NCI-H82 (cell line): ENCODE results near the gene TMTC2.
A peak's percentile ranks its signal among the peaks of the same experiment; 100 is the strongest.
"Not testable (repeated sequence)": the region's sequence is repeated elsewhere in the genome, so short reads cannot be mapped to it uniquely, and the experiment has no call there.

ENCODE experiments used
- DNase-seq: peaks from one replicate; lab custom pipeline; 2025; lab: John Stamatoyannopoulos, UW

Gene TMTC2

GRCh38 chr12:83077041-83077440, 390.3 kb downstream of the TMTC2 start:
- no peak for DNase-seq

GRCh38 chr12:83082690-83083276, 396.1 kb downstream of the TMTC2 start:
- no peak for DNase-seq

- DNase-seq: no peak
Observed at GRCh38 chr12:83083616-83084015, 396.9 kb downstream of the TMTC2 start.

- DNase-seq: no peak
Observed at GRCh38 chr12:83084516-83085234, 398.0 kb downstream of the TMTC2 start.

- no peak for DNase-seq
Observed at GRCh38 chr12:83086023-83086422, 399.3 kb downstream of the TMTC2 start.

GRCh38 chr12:83089575-83089974, 402.9 kb downstream of the TMTC2 start:
- DNase-seq: no peak

GRCh38 chr12:83092129-83092528, 405.4 kb downstream of the TMTC2 start:
- DNase-seq: no peak

GRCh38 chr12:83092606-83093005, 405.9 kb downstream of the TMTC2 start:
- DNase-seq: no peak

GRCh38 chr12:83093426-83093825, 406.7 kb downstream of the TMTC2 start:
- no peak for DNase-seq

- no peak for DNase-seq
Observed at GRCh38 chr12:83097643-83098342, 411.1 kb downstream of the TMTC2 start.

GRCh38 chr12:83099436-83099835, 412.7 kb downstream of the TMTC2 start:
- DNase-seq: no peak

GRCh38 chr12:83102499-83102898, 415.8 kb downstream of the TMTC2 start:
- no peak for DNase-seq

- no peak for DNase-seq
Observed at GRCh38 chr12:83106873-83107272, 420.2 kb downstream of the TMTC2 start.

- DNase-seq: no peak
Observed at GRCh38 chr12:83110424-83110823, 423.7 kb downstream of the TMTC2 start.

GRCh38 chr12:83113945-83114344, 427.2 kb downstream of the TMTC2 start:
- peak; percentile 81 for DNase-seq

GRCh38 chr12:83114966-83115365, 428.3 kb downstream of the TMTC2 start:
- DNase-seq: no peak

GRCh38 chr12:83117926-83118325, 431.2 kb downstream of the TMTC2 start:
- not testable (repeated sequence) for DNase-seq

- no peak for DNase-seq
Observed at GRCh38 chr12:83121897-83122622, 435.4 kb downstream of the TMTC2 start.

GRCh38 chr12:83122623-83122934, 435.9 kb downstream of the TMTC2 start:
- no peak for DNase-seq

GRCh38 chr12:83123039-83123438, 436.3 kb downstream of the TMTC2 start:
- no peak for DNase-seq

- no peak for DNase-seq
Observed at GRCh38 chr12:83128540-83128939, 441.8 kb downstream of the TMTC2 start.

- no peak for DNase-seq
Observed at GRCh38 chr12:83130178-83130577, 443.5 kb downstream of the TMTC2 start.

GRCh38 chr12:83132360-83132759, 445.7 kb downstream of the TMTC2 start:
- no peak for DNase-seq
